HG03159 (cell line): ENCODE data around the gene PPCS.

ENCODE experiments used
- ATAC-seq: cut with Tn5 transposase; IDR thresholded peaks from one replicate; pipeline ENCODE4 v1.9.1; 2021; ENCODE audit warnings: mild to moderate bottlenecking, moderate library complexity; ENCODE audit not compliant: unreplicated experiment

Gene PPCS

GRCh38 chr1:42456010-42456753 is at the start of gene PPCS, which contains the start of gene ZMYND12:
Gene PPCS (plus strand): TSS chr1:42456543. CDS start chr1:42456566, 23 bp downstream.
Gene ZMYND12 (minus strand): TSS chr1:42456022. CDS start chr1:42455997, 25 bp downstream.
- peak; percentile 81 for ATAC-seq

DNA sequence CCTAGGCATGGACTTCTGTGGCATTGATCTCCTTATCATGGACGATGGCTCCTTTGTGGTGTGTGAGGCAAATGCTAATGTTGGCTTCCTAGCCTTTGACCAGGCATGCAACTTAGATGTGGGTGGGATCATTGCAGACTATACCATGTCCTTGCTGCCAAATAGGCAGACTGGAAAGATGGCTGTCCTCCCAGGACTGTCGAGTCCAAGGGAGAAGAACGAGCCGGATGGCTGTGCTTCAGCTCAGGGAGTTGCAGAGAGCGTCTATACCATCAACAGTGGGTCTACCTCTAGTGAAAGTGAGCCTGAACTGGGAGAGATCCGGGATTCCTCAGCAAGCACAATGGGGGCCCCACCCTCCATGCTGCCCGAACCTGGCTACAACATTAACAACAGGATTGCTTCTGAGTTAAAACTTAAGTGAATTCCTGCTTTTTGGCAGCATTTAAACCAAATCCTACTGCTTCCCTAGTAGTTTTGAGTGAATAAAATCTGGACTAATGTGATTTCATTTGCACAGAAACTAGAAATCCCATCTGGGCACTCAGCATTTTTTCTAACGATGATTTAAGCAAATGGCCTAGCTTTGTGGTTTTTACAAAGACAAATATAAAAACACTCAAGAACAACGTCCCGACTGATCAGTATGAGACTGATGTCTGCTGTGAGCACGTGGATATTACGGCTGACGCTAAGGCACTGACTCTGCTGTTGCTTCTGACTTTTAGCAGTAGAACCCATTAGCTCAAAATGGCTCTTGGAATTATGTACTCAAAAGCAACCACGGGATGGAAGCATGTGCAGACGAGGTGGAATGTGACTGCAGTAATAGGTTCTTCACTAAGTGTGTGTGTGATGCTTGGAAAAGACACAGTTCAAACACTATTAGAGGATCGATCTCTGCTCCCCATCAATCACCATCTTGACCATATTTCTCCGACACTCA is 41.5 kb upstream of the PPCS start:
- no peak for ATAC-seq

DNA sequence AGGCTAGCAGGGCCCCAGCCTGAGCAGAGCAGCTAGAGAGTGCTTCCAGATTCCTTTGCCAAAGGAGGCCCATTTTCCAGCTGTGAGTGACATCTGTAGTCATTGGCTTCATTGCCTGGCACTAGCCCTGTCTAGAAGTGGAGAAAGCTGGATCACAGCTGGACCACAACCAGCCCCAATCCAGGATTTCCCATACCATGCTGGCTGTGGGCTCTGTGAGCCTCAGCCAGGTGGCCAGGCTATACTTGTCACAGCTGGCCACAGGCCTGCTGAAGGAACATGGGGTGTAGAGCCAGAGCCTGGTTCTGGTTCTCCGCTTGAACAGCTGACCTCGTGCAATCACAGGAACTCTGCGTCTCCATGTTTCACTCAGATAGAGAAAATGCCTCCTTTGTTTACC is 39.2 kb upstream of the PPCS start:
- no peak for ATAC-seq

DNA sequence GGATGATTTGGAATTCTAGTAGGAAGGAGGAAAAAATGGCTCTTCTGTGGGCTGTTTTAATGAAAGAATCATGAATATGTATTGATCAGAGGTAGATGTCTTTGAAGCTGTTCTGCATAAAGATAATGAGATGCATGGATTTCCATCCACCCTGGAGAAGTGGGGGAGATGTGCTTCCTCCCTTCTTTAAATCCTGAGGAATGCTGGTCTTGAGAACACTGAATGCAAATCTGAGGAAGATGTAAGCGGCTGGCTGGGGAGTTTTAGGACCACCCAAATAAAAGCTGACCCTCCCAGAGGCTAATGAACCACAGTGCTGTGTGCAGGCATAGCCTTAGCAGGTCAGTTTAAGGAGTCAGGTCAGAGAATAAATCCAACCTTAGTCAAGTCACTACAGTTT is 37.8 kb upstream of the PPCS start:
- no peak for ATAC-seq

DNA sequence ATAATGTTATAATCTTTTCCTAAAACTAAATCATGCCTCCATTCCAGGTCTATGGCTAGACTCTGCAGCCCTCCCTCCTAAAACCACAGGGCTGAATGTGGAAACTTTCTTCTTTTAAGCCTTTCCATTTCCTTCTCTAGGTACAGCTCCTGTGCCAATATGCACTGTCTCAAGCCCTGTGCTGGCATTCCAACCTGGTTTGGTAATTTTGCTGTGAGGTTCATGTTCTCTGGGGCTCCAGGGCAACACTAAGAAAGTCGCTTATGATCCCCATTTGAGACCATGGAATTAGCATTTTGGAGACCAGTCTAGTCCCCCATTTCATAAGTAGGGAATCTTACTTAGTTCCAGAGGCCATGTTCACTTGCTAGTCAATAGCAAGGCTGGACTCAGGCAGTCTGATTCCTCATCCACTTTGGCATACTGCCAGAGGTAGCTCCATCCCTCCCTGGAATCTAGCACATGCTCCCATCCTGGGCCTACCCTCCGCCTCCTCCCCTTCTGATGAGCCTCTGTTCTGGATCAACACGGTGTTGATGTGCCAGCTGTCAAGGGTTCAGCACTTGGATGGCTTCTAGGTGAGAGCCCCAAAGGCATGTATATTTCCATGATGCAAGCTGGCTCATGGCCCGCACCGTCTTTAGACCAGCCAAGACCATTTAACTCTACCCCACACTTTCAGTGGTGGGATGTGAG is 37.1 kb upstream of the PPCS start:
- ATAC-seq = no peak

GRCh38 chr1:42420121-42420520 is 36.2 kb upstream of the PPCS start:
- ATAC-seq = no peak

DNA sequence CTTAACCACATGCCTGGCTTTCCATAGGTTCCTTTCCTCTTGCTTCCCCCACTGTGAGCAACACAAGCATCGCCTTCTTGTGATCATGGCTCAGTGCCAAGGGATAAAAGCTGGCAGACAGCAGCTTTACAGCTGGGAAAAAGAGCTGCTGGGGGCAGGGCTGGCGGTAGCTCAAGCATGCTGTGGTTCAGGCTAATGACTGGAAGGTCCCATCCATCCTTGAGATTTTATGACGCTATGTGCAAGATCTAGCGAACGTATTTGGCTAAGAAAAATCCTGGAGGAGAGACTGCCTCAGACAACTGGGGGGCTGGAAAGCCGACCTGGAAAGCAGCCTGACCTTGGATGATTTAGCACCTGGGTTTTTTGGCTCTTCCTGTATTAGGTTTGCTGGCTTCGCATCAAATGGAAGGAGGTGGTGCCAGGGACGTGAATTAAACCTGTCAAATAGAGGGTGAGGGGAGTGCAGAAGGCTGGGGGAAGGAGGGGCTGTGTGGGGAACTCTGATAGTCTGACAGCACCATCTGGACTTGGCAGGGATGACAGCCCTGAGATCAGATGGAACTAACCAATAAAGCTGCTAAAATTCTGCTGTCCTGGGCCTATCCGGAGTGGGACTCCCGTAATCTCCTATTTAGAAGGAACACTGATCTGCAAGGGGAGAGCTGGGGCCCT is 35.3 kb upstream of the PPCS start:
- no peak for ATAC-seq

DNA sequence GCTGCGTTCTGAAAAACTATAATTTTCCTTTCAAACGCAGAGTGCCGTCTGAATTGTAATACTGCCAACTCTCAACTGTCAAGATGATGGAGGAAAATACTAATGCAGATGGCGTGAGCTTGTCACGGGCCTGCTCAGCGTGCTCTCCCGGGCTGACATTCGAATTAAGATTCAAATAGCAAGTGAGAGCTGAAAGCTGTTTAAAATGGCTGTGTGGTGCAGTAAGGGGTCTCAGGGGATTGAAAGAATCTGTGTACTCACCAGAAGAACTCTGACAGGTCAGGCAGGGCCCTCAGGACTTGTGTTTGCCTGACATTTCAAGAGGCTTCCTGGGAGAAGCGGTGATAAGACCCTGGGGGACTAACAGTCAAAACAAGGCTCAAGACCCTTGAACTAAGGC is 33.6 kb upstream of the PPCS start:
- ATAC-seq = no peak

GRCh38 chr1:42423681-42424080 is 32.7 kb upstream of the PPCS start:
- ATAC-seq = no peak

DNA sequence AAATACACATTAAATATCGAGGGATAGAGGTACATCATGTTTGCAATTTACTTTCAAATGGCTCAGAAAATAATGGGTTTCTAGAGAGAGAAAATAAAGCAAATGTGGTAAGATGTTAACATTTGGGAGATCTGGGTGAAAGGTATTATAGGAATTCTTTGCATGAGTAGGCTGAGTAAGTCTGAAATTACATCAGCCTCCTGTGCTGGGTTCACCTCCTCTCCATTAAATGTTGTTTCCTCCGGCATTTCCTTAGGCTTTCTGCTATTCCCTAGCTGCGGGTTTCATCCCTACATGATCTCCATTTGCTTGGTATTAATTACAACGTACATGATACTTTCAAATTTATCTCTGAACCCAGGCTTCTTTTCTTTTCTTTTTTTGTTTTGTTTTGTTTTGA is 32.1 kb upstream of the PPCS start:
- ATAC-seq = no peak

DNA sequence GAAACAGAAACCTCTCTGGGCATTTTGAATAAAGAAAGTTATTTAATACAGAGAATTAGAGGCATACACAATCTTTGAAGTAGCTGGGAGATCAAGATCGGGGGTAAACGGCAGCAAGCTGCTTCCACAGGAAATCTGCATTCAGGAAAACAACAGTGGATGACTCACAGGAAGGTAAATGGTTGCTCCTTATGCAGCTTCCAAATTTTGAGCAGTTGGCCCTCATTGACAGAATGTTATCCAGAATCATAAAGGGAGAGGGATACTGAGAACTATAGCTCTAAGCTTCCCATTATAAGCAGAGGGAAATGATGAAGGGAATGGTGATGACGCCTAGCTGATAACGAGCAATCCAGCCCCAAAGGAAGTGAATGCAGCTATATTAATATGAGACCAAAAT is 29.1 kb upstream of the PPCS start:
- no peak for ATAC-seq

DNA sequence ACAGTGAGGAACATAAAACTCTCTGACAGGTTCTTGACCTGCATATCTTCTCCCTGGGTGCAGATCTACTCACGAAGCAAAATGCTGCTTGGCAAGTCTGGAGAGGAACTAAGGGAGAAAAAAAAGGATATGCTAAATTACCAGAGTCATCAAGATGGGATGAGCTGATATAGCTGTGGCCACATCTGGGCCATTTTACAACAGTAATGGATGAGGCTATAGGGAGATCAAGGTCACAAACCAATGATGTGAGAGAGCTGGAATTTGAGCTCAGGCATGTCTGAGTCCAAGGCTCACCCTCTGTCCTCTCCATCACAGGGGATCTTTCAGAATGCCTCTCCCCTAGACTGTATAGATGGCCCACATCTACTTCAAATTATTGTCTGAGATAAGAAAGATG is 26.7 kb upstream of the PPCS start:
- no peak for ATAC-seq

DNA sequence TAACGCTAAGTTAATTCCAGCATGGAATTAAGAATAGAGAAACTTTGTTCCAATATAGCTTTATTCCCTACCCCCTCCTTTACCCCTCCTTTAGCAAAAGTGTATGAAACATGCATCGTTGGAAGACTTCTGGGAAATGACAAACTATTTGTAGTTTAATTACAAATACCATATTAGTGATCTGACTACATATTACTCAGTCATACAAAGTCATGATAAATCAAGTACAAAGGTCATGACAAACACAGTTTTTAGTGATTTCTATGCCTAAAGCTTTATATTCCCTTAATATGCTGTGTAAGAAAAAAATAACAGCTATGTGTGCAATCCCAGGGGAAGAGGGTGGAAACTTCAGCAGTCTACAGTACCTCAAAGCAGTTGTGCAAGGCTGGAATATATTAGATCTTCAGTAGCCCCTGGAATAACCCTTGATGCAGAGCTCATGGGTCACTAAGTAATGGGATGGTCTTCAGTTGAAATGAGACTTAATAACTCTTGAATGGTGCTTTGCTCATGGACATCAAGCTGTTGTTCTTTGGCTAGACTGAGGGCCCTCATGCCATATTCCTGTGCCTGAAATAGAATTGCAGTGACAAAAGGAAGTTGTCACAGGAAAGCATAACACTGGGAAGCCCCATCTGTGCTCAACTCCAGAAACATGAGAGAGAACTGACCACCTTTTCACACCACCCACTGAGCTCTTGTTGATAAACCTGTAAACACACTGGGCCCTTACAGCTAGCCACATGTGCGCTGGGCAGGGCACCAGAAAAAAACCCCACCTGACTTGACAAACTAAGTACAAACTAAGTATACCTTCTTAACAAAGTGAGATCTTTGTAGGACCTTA is 25.8 kb upstream of the PPCS start:
- no peak for ATAC-seq

DNA sequence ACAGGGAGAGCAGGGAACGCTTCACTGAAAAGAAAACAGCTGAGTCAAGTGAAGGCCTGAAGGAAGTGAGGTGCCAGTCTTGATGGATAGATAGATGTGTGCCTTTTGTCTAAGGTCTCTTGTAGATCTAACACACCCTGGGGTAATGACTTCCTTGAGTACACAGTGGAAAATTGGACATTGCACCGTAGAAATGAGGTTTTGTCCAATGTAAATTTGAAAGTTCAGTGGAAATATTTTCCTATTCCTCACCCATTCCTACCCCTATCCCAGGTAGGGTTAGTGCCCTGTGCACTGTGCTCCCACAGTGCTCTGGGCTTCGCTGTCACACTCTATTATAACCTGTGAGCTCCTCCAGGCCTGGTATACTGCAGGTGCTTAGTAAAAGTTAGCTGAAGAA is 24.8 kb upstream of the PPCS start:
- ATAC-seq = no peak

- no peak for ATAC-seq
Observed at GRCh38 chr1:42432714-42433113, 23.6 kb upstream of the PPCS start.

- ATAC-seq = no peak
Observed at GRCh38 chr1:42433369-42433768, 23.0 kb upstream of the PPCS start.

DNA sequence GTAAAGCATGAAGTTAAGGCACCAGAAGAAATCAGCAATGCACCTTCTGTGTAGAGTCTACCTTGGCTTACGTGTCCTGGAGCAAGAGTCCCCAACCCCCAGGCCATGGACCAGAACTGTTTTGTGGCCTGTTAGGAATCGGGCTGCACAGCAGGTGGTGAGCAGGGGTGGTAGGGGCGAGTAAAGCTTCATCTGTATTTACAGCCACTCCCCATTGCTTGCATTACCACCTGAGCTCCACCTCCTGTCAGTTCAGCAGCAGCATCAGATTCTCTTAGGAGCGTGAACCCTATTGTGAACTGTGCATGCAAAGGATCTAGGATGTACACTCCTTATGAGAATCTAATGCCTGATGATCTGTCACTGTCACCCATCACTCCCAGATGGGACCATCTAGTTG is 22.0 kb upstream of the PPCS start:
- ATAC-seq = no peak

DNA sequence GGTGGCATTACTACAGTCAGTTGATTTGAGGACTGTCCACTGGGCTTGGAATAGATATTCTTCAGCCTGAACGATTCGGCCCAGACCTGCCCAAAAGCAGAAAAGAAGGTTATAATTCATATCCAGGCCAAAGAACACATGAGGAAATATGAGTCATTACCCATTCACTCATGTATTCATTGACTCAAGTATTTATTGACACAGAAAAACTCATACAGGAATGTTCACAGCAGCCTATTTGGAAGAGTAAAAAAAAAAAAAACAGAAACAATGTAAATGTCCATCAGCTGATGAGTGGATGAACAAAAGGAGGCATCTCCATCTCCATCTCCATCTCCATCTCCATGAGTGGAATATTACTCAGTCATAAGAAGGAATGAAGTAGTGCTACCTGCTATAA is 16.4 kb upstream of the PPCS start:
- no peak for ATAC-seq

DNA sequence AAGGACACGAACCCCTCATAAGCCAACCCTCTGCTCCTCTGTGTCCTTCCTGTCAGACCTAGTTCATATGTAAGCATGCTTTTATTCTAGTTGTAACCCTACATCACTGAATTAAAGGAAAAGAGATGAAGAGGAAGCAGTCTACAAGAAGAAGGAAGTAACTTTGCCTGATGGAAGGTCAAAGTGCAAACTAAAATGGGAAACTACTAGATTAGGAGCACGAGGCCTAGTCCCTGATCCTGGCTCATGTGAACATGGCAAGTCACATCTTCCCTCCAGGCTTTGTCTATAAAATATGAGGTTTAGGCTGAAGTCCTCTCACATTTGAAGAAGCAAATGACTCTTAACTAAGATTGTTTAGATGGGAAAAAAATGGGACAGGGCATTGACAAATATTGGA is 13.7 kb upstream of the PPCS start:
- ATAC-seq = no peak

- no peak for ATAC-seq
Observed at GRCh38 chr1:42449256-42449655, 7.1 kb upstream of the PPCS start.
